ENCODE results near the gene TBC1D2. TPM values are rescaled to one million over a fixed set of nuclear protein-coding genes. Genes with fewer than 3 reads are reported as not detected.

The TBC1D2 gene
- total and polyA plus RNA-seq, 2 donors (not counting 1 experiment from before 2014, with no cell fraction given): 7.5 to 24.9 TPM

DNA sequence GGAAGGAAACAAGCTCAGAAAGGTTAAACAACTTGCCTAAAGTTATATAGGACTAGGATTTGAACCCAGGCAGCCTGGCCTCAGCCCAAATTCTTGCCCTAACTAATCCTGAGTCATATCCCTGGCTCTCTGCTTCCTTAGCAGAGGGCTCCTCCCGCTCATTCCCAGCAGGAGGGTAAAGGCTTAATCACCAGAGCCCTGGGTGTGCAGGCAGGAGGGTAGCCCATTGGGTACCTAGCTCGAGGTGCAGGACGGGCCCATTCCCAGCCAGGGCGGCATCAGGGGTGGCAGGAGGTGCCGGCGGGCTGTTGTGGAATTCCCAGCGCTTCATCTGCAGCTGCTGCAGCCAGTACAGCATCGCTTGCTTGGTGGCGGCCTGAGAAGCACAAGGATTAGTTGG is 3.9 kb downstream of the TBC1D2 start:
- H3K27ac ChIP-seq (ENCODE audit: insufficient read depth, low read length): peak overlapping the region; percentile 30
- no peak overlapping the region for H2AFZ ChIP-seq (ENCODE audit: low read length)
- peaks cover 32% of the 10 kb centered on the region for H3K79me2 ChIP-seq (ENCODE audit: control insufficient read depth, insufficient read depth, low read length)
- no peaks in the 10 kb centered on the region for H3K27me3 ChIP-seq (ENCODE audit: control insufficient read depth, insufficient read depth, low read length)
- H3K36me3 ChIP-seq (ENCODE audit: control insufficient read depth, insufficient read depth, low read length): peaks cover 3% of the 10 kb centered on the region
- no peaks in the 10 kb centered on the region for H4K20me1 ChIP-seq (ENCODE audit: control insufficient read depth, extremely low read depth, insufficient read depth, low read length)
- no peak overlapping the region for H3K4me2 ChIP-seq (ENCODE audit: extremely low read depth, insufficient read depth, low read length)
- H3K9ac ChIP-seq (ENCODE audit: insufficient read depth, low read length): no peak overlapping the region
- peaks cover 26% of the 10 kb centered on the region for H3K4me1 ChIP-seq (ENCODE audit: control insufficient read depth, extremely low read depth, insufficient read depth, low read length)
- TF ChIP-seq, protein P1, sequence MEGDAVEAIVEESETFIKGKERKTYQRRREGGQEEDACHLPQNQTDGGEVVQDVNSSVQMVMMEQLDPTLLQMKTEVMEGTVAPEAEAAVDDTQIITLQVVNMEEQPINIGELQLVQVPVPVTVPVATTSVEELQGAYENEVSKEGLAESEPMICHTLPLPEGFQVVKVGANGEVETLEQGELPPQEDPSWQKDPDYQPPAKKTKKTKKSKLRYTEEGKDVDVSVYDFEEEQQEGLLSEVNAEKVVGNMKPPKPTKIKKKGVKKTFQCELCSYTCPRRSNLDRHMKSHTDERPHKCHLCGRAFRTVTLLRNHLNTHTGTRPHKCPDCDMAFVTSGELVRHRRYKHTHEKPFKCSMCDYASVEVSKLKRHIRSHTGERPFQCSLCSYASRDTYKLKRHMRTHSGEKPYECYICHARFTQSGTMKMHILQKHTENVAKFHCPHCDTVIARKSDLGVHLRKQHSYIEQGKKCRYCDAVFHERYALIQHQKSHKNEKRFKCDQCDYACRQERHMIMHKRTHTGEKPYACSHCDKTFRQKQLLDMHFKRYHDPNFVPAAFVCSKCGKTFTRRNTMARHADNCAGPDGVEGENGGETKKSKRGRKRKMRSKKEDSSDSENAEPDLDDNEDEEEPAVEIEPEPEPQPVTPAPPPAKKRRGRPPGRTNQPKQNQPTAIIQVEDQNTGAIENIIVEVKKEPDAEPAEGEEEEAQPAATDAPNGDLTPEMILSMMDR (conservative IDR thresholded peaks at IDR 0.05 in 1 of 2, IDR thresholded peaks at IDR 0.05 in 1 of 2; ENCODE audit: low read depth in 1 of 2, low read length in 2 of 2): no peak
- no peak for TF ChIP-seq EZH2 (IDR thresholded peaks at IDR 0.05; ENCODE audit: low read length, missing control alignments)
- H3K4me3 ChIP-seq (replicated peaks in 1 of 4; ENCODE audit: control extremely low read depth in 1 of 4, insufficient read depth in 1 of 4, low read depth in 3 of 4, low read length in 4 of 4): no peak overlapping the region
- no peaks in the 10 kb centered on the region for H3K9me3 ChIP-seq (ENCODE audit: control insufficient read depth, insufficient read depth, low read depth, low read length)
- DNase-seq (ENCODE audit: low read depth in 2 of 2): peak; percentile 64 to 84

DNA sequence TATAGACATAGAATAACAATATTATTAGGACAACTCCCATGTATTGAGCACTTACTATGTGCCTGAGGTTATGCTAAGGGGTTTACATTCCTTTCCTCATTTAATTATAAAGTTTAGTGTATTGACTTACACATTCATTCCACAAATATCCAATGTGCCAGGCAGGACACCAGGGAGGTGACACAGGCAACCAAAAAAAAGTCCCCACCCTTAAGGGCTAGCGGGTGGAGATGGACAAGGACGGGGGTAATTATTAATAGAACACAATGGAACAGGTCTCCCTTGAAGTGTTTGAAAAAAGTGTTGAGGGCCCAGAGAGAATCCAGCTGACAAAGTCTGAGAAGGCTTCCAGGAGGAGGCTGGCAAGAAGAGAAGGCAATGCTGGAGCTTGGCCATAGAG is 5.7 kb downstream of the TBC1D2 start:
- Histone ChIP-seq H3K9me3 (ENCODE audit: control insufficient read depth, insufficient read depth, low read depth, low read length) (no peaks in the 10 kb centered on the region), H4K20me1 (ENCODE audit: control insufficient read depth, extremely low read depth, insufficient read depth, low read length) (no peaks in the 10 kb centered on the region), H3K36me3 (ENCODE audit: control insufficient read depth, insufficient read depth, low read length) (peaks cover 3% of the 10 kb centered on the region), H3K4me1 (ENCODE audit: control insufficient read depth, extremely low read depth, insufficient read depth, low read length) (peaks cover 25% of the 10 kb centered on the region), H3K27me3 (ENCODE audit: control insufficient read depth, insufficient read depth, low read length) (no peaks in the 10 kb centered on the region), H3K27ac (ENCODE audit: insufficient read depth, low read length) (no peak overlapping the region), H2AFZ (ENCODE audit: low read length) (no peak overlapping the region), H3K4me2 (ENCODE audit: extremely low read depth, insufficient read depth, low read length) (no peak overlapping the region), H3K4me3 (replicated peaks in 1 of 4; ENCODE audit: control extremely low read depth in 1 of 4, insufficient read depth in 1 of 4, low read depth in 3 of 4, low read length in 4 of 4) (no peak overlapping the region), H3K9ac (ENCODE audit: insufficient read depth, low read length) (no peak overlapping the region), H3K79me2 (ENCODE audit: control insufficient read depth, insufficient read depth, low read length) (peaks cover 30% of the 10 kb centered on the region)
- TF ChIP-seq EZH2 (IDR thresholded peaks at IDR 0.05; ENCODE audit: low read length, missing control alignments): no peak
- TF ChIP-seq, protein P1 (conservative IDR thresholded peaks at IDR 0.05 in 1 of 2, IDR thresholded peaks at IDR 0.05 in 1 of 2; ENCODE audit: low read depth in 1 of 2, low read length in 2 of 2): no peak
- no peak for DNase-seq (ENCODE audit: low read depth in 2 of 2)

DNA sequence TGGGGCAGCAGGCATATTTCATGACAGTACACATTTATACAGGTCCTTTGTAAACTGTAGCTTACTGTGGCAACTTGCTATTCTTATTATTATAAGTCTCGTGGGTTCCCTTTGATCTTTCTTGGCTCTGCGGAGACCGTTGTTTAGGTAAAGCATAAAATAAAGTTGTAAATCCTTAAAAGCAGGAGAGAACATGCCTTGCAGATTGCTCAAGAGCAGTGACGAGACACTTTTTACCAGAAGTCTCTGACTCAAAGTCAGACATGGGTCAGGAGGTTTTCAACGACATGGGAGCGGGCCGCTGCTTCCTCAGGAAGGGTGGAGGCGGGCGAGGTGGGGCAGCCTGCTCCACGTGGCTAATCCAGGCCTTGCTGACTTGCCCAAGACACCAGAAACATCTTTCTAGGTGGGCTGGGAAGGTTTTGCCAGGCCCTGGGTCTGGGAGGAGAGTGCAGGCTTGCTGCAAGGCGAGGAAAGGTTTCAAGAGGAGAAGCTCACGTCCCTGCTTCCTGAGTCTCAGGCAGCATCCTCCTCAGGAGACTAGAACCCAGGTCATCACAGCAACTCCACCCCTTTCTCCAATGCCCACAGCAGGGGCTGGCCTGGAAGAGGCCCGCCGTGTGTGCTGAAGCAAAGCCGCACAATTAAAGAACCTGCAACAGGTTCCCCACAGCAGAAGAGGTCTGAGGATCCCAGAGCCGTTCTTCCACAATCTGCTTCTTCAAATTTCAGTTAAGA is 6.5 kb downstream of the TBC1D2 start:
- Histone ChIP-seq H3K4me1 (ENCODE audit: control insufficient read depth, extremely low read depth, insufficient read depth, low read length) (peaks cover 23% of the 10 kb centered on the region), H3K79me2 (ENCODE audit: control insufficient read depth, insufficient read depth, low read length) (peaks cover 22% of the 10 kb centered on the region), H3K9me3 (ENCODE audit: control insufficient read depth, insufficient read depth, low read depth, low read length) (no peaks in the 10 kb centered on the region), H3K4me2 (ENCODE audit: extremely low read depth, insufficient read depth, low read length) (no peak overlapping the region), H4K20me1 (ENCODE audit: control insufficient read depth, extremely low read depth, insufficient read depth, low read length) (no peaks in the 10 kb centered on the region), H3K4me3 (replicated peaks in 1 of 4; ENCODE audit: control extremely low read depth in 1 of 4, insufficient read depth in 1 of 4, low read depth in 3 of 4, low read length in 4 of 4) (no peak overlapping the region), H3K27me3 (ENCODE audit: control insufficient read depth, insufficient read depth, low read length) (no peaks in the 10 kb centered on the region), H3K36me3 (ENCODE audit: control insufficient read depth, insufficient read depth, low read length) (peaks cover 3% of the 10 kb centered on the region), H2AFZ (ENCODE audit: low read length) (no peak overlapping the region), H3K27ac (ENCODE audit: insufficient read depth, low read length) (peak overlapping the region; percentile 75), H3K9ac (ENCODE audit: insufficient read depth, low read length) (no peak overlapping the region)
- DNase-seq (ENCODE audit: low read depth in 2 of 2): peak; percentile 95 to 97
- TF ChIP-seq, protein P1 (conservative IDR thresholded peaks at IDR 0.05 in 1 of 2, IDR thresholded peaks at IDR 0.05 in 1 of 2; ENCODE audit: low read depth in 1 of 2, low read length in 2 of 2): no peak
- TF ChIP-seq EZH2 (IDR thresholded peaks at IDR 0.05; ENCODE audit: low read length, missing control alignments): no peak

Measured in fibroblast of lung (primary cell).